ENCODE results near the gene PARG.

Gene PARG

GRCh38 chr10:49834201-49834600 is 107.6 kb downstream of the PARG start:
- Histone ChIP-seq H3F3A (ENCODE audit: low read depth) (0 out of 2 replicates have a peak, but pooled peaks cover 4% of the 10 kb centered on the region), H3K9ac (ENCODE audit: low read depth, low read length, poor library complexity, severe bottlenecking) (no peak overlapping the region), H3K9me2 (replicated peaks; ENCODE audit: low read depth, low read length) (no peaks in the 10 kb centered on the region), H4K20me1 (ENCODE audit: insufficient read depth, low read length, poor library complexity, severe bottlenecking) (no peaks in the 10 kb centered on the region), H2AFZ (ENCODE audit: low read length) (no peak overlapping the region), H3K9me3 (ENCODE audit: insufficient read depth, low read depth, low read length) (no peaks in the 10 kb centered on the region), H3K4me3 (ENCODE audit: low read length, poor library complexity, severe bottlenecking) (no peak overlapping the region), H3K4me1 (ENCODE audit: insufficient read depth, low read length, poor library complexity, severe bottlenecking) (peaks cover 11% of the 10 kb centered on the region), H3K79me2 (ENCODE audit: insufficient read depth, low read length) (no peaks in the 10 kb centered on the region), H3K36me3 (ENCODE audit: insufficient read depth, low read length) (peaks cover 26% of the 10 kb centered on the region; the same call in 1 of the 2 replicates), H3K27me3 (ENCODE audit: insufficient read depth, low read length, poor library complexity, severe bottlenecking) (no peaks in the 10 kb centered on the region), H3K4me2 (ENCODE audit: low read depth, low read length, poor library complexity, severe bottlenecking) (no peak overlapping the region)
- TF ChIP-seq EZH2phosphoT487 (IDR thresholded peaks at IDR 0.05; ENCODE audit: borderline replicate concordance): no peak
- no peak for TF ChIP-seq CTCF (conservative IDR thresholded peaks at IDR 0.05; ENCODE audit: low read length)

GRCh38 chr10:49833168-49833567 is 108.7 kb downstream of the PARG start:
- Histone ChIP-seq H3K9ac (ENCODE audit: low read depth, low read length, poor library complexity, severe bottlenecking) (no peak overlapping the region), H2AFZ (ENCODE audit: low read length) (no peak overlapping the region), H3K79me2 (ENCODE audit: insufficient read depth, low read length) (no peaks in the 10 kb centered on the region), H3K9me2 (replicated peaks; ENCODE audit: low read depth, low read length) (no peaks in the 10 kb centered on the region), H3K4me2 (ENCODE audit: low read depth, low read length, poor library complexity, severe bottlenecking) (no peak overlapping the region), H3F3A (ENCODE audit: low read depth) (0 out of 2 replicates have a peak, but pooled peaks cover 4% of the 10 kb centered on the region), H3K36me3 (ENCODE audit: insufficient read depth, low read length) (peaks cover 20% of the 10 kb centered on the region; the same call in 1 of the 2 replicates), H3K4me1 (ENCODE audit: insufficient read depth, low read length, poor library complexity, severe bottlenecking) (peaks cover 11% of the 10 kb centered on the region), H4K20me1 (ENCODE audit: insufficient read depth, low read length, poor library complexity, severe bottlenecking) (no peaks in the 10 kb centered on the region), H3K4me3 (ENCODE audit: low read length, poor library complexity, severe bottlenecking) (no peak overlapping the region), H3K9me3 (ENCODE audit: insufficient read depth, low read depth, low read length) (no peaks in the 10 kb centered on the region), H3K27me3 (ENCODE audit: insufficient read depth, low read length, poor library complexity, severe bottlenecking) (no peaks in the 10 kb centered on the region)
- TF ChIP-seq EZH2phosphoT487 (IDR thresholded peaks at IDR 0.05; ENCODE audit: borderline replicate concordance) (no peak), CTCF (conservative IDR thresholded peaks at IDR 0.05; ENCODE audit: low read length) (no peak)

GRCh38 chr10:49831352-49832035 is 110.3 kb downstream of the PARG start:
- Histone ChIP-seq H3K36me3 (ENCODE audit: insufficient read depth, low read length) (peaks cover 16% of the 10 kb centered on the region; the same call in 1 of the 2 replicates), H3K9me2 (replicated peaks; ENCODE audit: low read depth, low read length) (no peaks in the 10 kb centered on the region), H3K4me3 (ENCODE audit: low read length, poor library complexity, severe bottlenecking) (no peak overlapping the region), H3K4me1 (ENCODE audit: insufficient read depth, low read length, poor library complexity, severe bottlenecking) (peaks cover 11% of the 10 kb centered on the region), H3K9ac (ENCODE audit: low read depth, low read length, poor library complexity, severe bottlenecking) (no peak overlapping the region), H3K79me2 (ENCODE audit: insufficient read depth, low read length) (no peaks in the 10 kb centered on the region), H3F3A (ENCODE audit: low read depth) (0 out of 2 replicates have a peak, but pooled peaks cover 4% of the 10 kb centered on the region), H4K20me1 (ENCODE audit: insufficient read depth, low read length, poor library complexity, severe bottlenecking) (no peaks in the 10 kb centered on the region), H3K27me3 (ENCODE audit: insufficient read depth, low read length, poor library complexity, severe bottlenecking) (no peaks in the 10 kb centered on the region), H3K4me2 (ENCODE audit: low read depth, low read length, poor library complexity, severe bottlenecking) (no peak overlapping the region), H3K9me3 (ENCODE audit: insufficient read depth, low read depth, low read length) (no peaks in the 10 kb centered on the region), H2AFZ (ENCODE audit: low read length) (no peak overlapping the region)
- no peak for TF ChIP-seq EZH2phosphoT487 (IDR thresholded peaks at IDR 0.05; ENCODE audit: borderline replicate concordance)
- TF ChIP-seq CTCF (conservative IDR thresholded peaks at IDR 0.05; ENCODE audit: low read length): no peak

Measured in Loucy (cell line).